ENCODE results near the gene PXDN.

DNA sequence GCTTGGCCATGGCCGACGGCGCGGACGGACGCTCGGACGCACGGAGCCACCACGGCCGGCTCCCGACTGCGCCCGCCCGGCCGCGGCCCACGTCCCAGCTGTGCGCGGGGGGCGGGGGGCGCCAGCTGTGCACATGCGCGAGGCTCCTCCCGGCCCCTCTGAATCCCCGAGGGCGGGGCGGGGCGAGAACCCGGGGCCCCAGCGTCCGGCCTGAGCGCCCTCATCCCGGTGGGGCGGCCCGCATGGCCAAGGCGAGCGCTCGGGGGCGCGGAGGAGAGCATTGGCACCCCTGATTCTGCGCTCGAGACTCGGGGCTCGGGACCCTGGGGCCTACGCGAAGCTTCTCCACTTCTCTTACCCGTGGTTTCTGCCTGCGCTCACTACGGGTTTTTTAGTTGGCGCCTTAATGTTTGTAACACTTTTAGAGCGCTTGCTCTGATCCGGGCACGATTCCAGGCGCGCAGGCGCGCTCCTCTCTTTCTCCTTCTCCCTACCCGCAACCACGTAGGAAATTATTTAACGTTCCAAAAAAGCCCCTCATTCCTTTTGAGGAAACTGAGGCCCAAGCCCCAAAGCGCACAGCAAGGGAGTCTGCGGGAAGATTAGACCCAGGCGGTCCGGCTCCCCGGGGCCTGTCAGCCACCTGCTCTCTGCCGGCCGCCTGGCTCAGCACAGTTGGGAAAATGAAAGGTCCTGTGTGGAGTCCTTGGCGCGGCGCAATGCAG lies at the start of gene PXDN:
- TF ChIP-seq SMARCE1 (IDR thresholded peaks at IDR 0.05; ENCODE audit: borderline replicate concordance) (no peak), RXRA (CRISPR knock-in tag; IDR thresholded peaks at IDR 0.05) (no peak), MEIS2 (CRISPR knock-in tag; IDR thresholded peaks at IDR 0.05) (no peak), JUND (CRISPR knock-in tag; IDR thresholded peaks at IDR 0.05) (no peak), ZNF883 (CRISPR knock-in tag; IDR thresholded peaks at IDR 0.05; ENCODE audit: not compliant biosample characterization) (no peak)
- TF ChIP-seq, protein P1, sequence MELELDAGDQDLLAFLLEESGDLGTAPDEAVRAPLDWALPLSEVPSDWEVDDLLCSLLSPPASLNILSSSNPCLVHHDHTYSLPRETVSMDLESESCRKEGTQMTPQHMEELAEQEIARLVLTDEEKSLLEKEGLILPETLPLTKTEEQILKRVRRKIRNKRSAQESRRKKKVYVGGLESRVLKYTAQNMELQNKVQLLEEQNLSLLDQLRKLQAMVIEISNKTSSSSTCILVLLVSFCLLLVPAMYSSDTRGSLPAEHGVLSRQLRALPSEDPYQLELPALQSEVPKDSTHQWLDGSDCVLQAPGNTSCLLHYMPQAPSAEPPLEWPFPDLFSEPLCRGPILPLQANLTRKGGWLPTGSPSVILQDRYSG (CRISPR knock-in tag; IDR thresholded peaks at IDR 0.05): no peak
- TF ChIP-seq, protein P2, sequence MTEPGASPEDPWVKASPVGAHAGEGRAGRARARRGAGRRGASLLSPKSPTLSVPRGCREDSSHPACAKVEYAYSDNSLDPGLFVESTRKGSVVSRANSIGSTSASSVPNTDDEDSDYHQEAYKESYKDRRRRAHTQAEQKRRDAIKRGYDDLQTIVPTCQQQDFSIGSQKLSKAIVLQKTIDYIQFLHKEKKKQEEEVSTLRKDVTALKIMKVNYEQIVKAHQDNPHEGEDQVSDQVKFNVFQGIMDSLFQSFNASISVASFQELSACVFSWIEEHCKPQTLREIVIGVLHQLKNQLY (CRISPR knock-in tag; IDR thresholded peaks at IDR 0.05): no peak
- TF ChIP-seq, protein P3, sequence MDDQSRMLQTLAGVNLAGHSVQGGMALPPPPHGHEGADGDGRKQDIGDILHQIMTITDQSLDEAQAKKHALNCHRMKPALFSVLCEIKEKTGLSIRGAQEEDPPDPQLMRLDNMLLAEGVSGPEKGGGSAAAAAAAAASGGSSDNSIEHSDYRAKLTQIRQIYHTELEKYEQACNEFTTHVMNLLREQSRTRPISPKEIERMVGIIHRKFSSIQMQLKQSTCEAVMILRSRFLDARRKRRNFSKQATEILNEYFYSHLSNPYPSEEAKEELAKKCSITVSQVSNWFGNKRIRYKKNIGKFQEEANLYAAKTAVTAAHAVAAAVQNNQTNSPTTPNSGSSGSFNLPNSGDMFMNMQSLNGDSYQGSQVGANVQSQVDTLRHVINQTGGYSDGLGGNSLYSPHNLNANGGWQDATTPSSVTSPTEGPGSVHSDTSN (CRISPR knock-in tag; IDR thresholded peaks at IDR 0.05; ENCODE audit: borderline replicate concordance): no peak
- TF ChIP-seq, protein P4, sequence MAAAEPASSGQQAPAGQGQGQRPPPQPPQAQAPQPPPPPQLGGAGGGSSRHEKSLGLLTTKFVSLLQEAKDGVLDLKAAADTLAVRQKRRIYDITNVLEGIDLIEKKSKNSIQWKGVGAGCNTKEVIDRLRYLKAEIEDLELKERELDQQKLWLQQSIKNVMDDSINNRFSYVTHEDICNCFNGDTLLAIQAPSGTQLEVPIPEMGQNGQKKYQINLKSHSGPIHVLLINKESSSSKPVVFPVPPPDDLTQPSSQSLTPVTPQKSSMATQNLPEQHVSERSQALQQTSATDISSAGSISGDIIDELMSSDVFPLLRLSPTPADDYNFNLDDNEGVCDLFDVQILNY (CRISPR knock-in tag; conservative IDR thresholded peaks at IDR 0.05): no peak
- TF ChIP-seq, protein P5, sequence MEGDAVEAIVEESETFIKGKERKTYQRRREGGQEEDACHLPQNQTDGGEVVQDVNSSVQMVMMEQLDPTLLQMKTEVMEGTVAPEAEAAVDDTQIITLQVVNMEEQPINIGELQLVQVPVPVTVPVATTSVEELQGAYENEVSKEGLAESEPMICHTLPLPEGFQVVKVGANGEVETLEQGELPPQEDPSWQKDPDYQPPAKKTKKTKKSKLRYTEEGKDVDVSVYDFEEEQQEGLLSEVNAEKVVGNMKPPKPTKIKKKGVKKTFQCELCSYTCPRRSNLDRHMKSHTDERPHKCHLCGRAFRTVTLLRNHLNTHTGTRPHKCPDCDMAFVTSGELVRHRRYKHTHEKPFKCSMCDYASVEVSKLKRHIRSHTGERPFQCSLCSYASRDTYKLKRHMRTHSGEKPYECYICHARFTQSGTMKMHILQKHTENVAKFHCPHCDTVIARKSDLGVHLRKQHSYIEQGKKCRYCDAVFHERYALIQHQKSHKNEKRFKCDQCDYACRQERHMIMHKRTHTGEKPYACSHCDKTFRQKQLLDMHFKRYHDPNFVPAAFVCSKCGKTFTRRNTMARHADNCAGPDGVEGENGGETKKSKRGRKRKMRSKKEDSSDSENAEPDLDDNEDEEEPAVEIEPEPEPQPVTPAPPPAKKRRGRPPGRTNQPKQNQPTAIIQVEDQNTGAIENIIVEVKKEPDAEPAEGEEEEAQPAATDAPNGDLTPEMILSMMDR (CRISPR knock-in tag; IDR thresholded peaks at IDR 0.05): no peak
